IMR-90 (cell line): ENCODE data around the gene CDC42EP1. TPM values are rescaled to one million over a fixed set of nuclear protein-coding genes. Genes with fewer than 3 reads are reported as not detected.

Experiments
- ATAC-seq: fragments of 200-7000 bp; cut with Tn5 transposase; 2 replicates; pipeline ENCODE4 v1.9.1; 2020; ENCODE audit warnings: low read depth, mild to moderate bottlenecking, moderate library complexity
- BruUV-seq: library from RNA; stranded (reverse); fragments of 400-500 nt; replicated peaks from 2 replicates; lab custom pipeline; 2021; lab: Mats Ljungman, UMichigan
- CTCF ChIA-PET: fragments of 300-600 bp; formaldehyde crosslinking; extraction: SDS; loops from one replicate; lab custom pipeline; 2021; ENCODE audit warnings: antibody characterized with exemption; lab: Yijun Ruan, JAX
- POLR2A ChIA-PET: fragments of 300-600 bp; sonication (Branson Sonifier 250); formaldehyde crosslinking; loops from one replicate; lab custom pipeline; 2022; ENCODE audit warnings: antibody characterized with exemption; ENCODE audit not compliant: unreplicated experiment; lab: Charles Lee
- DNase-seq: peaks from one replicate; pipeline ENCODE4 v3.0.0; 2013
- H2AFZ ChIP-seq: replicated peaks from 2 replicates; pipeline ENCODE3; 2013; ENCODE audit warnings: low read length, mild to moderate bottlenecking; ENCODE audit not compliant: poor library complexity
- H2AK5ac ChIP-seq: 2 replicates; pipeline ENCODE4 v1.6.1; 2013; ENCODE audit warnings: low read depth, low read length, inconsistent platforms
- H2AK9ac ChIP-seq: replicated peaks from 2 replicates; pipeline ENCODE3; 2013; ENCODE audit warnings: mild to moderate bottlenecking, low read depth, low read length, moderate library complexity; ENCODE audit not compliant: poor library complexity
- H2BK120ac ChIP-seq: 2 replicates; pipeline ENCODE4 v1.6.1; 2013; ENCODE audit warnings: low read depth, low read length, inconsistent platforms
- H2BK15ac ChIP-seq: 3 replicates; pipeline ENCODE4 v1.6.1; 2013; ENCODE audit warnings: low read depth, low read length, inconsistent platforms
- H2BK20ac ChIP-seq: 2 replicates; pipeline ENCODE4 v1.6.1; 2013; ENCODE audit warnings: low read depth, mild to moderate bottlenecking, inconsistent platforms, low read length, moderate library complexity
- H2BK5ac ChIP-seq: 2 replicates; pipeline ENCODE4 v1.6.1; 2013; ENCODE audit warnings: mild to moderate bottlenecking, low read depth, low read length, inconsistent platforms; ENCODE audit not compliant: poor library complexity, severe bottlenecking
- H3K14ac ChIP-seq: replicated peaks from 2 replicates; pipeline ENCODE4 v1.6.1; 2013; ENCODE audit warnings: low read depth, low read length, inconsistent platforms
- H3K18ac ChIP-seq: 2 replicates; pipeline ENCODE4 v1.6.1; 2013; ENCODE audit warnings: low read depth, low read length, control low read depth
- H3K23ac ChIP-seq: 2 replicates; pipeline ENCODE4 v1.6.1; 2013; ENCODE audit warnings: low read depth, low read length, inconsistent platforms
- H3K27ac ChIP-seq: 2 replicates; pipeline ENCODE4 v1.5.1; 2013; ENCODE audit warnings: mild to moderate bottlenecking, control low read depth, low read length; ENCODE audit not compliant: insufficient read depth
- H3K27me3 ChIP-seq: 2 replicates; pipeline ENCODE4 v1.6.1; 2013; ENCODE audit warnings: low read length; ENCODE audit not compliant: control insufficient read depth, insufficient read depth
- H3K36me3 ChIP-seq: 2 replicates; pipeline ENCODE4 v1.6.1; 2013; ENCODE audit warnings: low read length, mixed read lengths; ENCODE audit not compliant: control insufficient read depth, insufficient read depth
- H3K4ac ChIP-seq: 2 replicates; pipeline ENCODE4 v1.6.1; 2013; ENCODE audit warnings: low read depth, low read length, inconsistent platforms
- H3K4me1 ChIP-seq: 2 replicates; pipeline ENCODE4 v1.6.1; 2013; ENCODE audit warnings: low read length, mixed read lengths; ENCODE audit not compliant: control insufficient read depth, insufficient read depth
- H3K4me2 ChIP-seq: 2 replicates; pipeline ENCODE4 v1.6.1; 2013; ENCODE audit warnings: low read depth, mild to moderate bottlenecking, control low read depth, low read length, moderate library complexity
- H3K4me3 ChIP-seq: 2 replicates; pipeline ENCODE4 v1.5.1; 2013; ENCODE audit warnings: low read depth, mild to moderate bottlenecking, control low read depth, low read length, moderate library complexity; ENCODE audit not compliant: insufficient read depth
- H3K56ac ChIP-seq: 2 replicates; pipeline ENCODE4 v1.6.1; 2013; ENCODE audit warnings: low read length, inconsistent platforms; ENCODE audit not compliant: insufficient read depth; ENCODE audit errors: extremely low read depth
- H3K79me1 ChIP-seq, 2 experiments: 2 replicates each; pipeline ENCODE4 v1.6.1; 2013; ENCODE audit warnings: low read length in 2 of 2, inconsistent platforms in 1 of 2, low read depth in 1 of 2
- H3K9ac ChIP-seq: 2 replicates; pipeline ENCODE4 v1.6.1; 2013; ENCODE audit warnings: low read depth, low read length, control low read depth
- H3K9me1 ChIP-seq: 2 replicates; pipeline ENCODE4 v1.6.1; 2013; ENCODE audit warnings: low read length, inconsistent platforms; ENCODE audit not compliant: insufficient read depth
- H3K9me3 ChIP-seq: 2 replicates; pipeline ENCODE4 v1.6.1; 2013; ENCODE audit warnings: low read length; ENCODE audit not compliant: control insufficient read depth, insufficient read depth
- H4K20me1 ChIP-seq: 2 replicates; pipeline ENCODE4 v1.6.1; 2013; ENCODE audit warnings: low read length, inconsistent platforms; ENCODE audit not compliant: insufficient read depth
- H4K5ac ChIP-seq: 2 replicates; pipeline ENCODE4 v1.6.1; 2013; ENCODE audit warnings: mild to moderate bottlenecking, low read depth, low read length, control low read depth
- H4K8ac ChIP-seq, 2 experiments: 2 replicates each; pipeline ENCODE4 v1.6.1; 2013; ENCODE audit warnings: low read depth in 2 of 2, low read length in 2 of 2, control low read depth in 1 of 2, inconsistent platforms in 1 of 2
- H4K91ac ChIP-seq: 2 replicates; pipeline ENCODE4 v1.6.1; 2013; ENCODE audit warnings: low read depth, low read length, inconsistent platforms; ENCODE audit not compliant: insufficient read depth
- BHLHE40 ChIP-seq: fragments of 150-350 bp; IDR thresholded peaks from 2 replicates; pipeline ENCODE4 v1.6.1; 2016; ENCODE audit warnings: mild to moderate bottlenecking, low read depth, low read length
- CEBPB ChIP-seq: IDR thresholded peaks from 2 replicates; pipeline ENCODE4 v1.6.1; 2012; ENCODE audit warnings: low read depth, low read length, improper control_type of control experiment
- CHD1 ChIP-seq: IDR thresholded peaks from 2 replicates; pipeline ENCODE4 v1.6.1; 2012; ENCODE audit warnings: low read depth, low read length, improper control_type of control experiment
- ELK1 ChIP-seq: fragments of 150-350 bp; IDR thresholded peaks from 2 replicates; pipeline ENCODE4 v1.6.1; 2016; ENCODE audit warnings: low read depth, mild to moderate bottlenecking, low read length, moderate library complexity, borderline replicate concordance
- FOS ChIP-seq: fragments of 150-350 bp; IDR thresholded peaks from 2 replicates; pipeline ENCODE4 v1.6.1; 2016; ENCODE audit warnings: low read depth, low read length
- MAZ ChIP-seq: IDR thresholded peaks from 2 replicates; pipeline ENCODE4 v1.6.1; 2012; ENCODE audit warnings: low read depth, mild to moderate bottlenecking, low read length, improper control_type of control experiment, moderate library complexity, borderline replicate concordance
- MXI1 ChIP-seq: IDR thresholded peaks from 2 replicates; pipeline ENCODE4 v1.6.1; 2012; ENCODE audit warnings: low read depth, mild to moderate bottlenecking, low read length, moderate library complexity, borderline replicate concordance
- NFE2L2 ChIP-seq: fragments of 150-350 bp; IDR thresholded peaks from 2 replicates; pipeline ENCODE4 v1.6.1; 2016; ENCODE audit warnings: low read depth, mild to moderate bottlenecking, low read length
- POLR2A ChIP-seq: IDR thresholded peaks from 2 replicates; pipeline ENCODE4 v1.6.1; 2012; ENCODE audit warnings: mild to moderate bottlenecking, low read depth, low read length
- RAD21 ChIP-seq: IDR thresholded peaks from 2 replicates; pipeline ENCODE4 v1.6.1; 2012; ENCODE audit warnings: low read length, improper control_type of control experiment
- RCOR1 ChIP-seq: IDR thresholded peaks from 2 replicates; pipeline ENCODE4 v1.6.1; 2012; ENCODE audit warnings: mild to moderate bottlenecking, low read length, improper control_type of control experiment; ENCODE audit not compliant: insufficient replicate concordance
- RFX5 ChIP-seq: IDR thresholded peaks from 2 replicates; pipeline ENCODE4 v1.8.0; 2012; ENCODE audit warnings: low read depth, mild to moderate bottlenecking, low read length, moderate library complexity
- SMC3 ChIP-seq: fragments of 150-350 bp; IDR thresholded peaks from 2 replicates; pipeline ENCODE4 v1.6.1; 2016; ENCODE audit warnings: low read depth, mild to moderate bottlenecking, antibody characterized with exemption, low read length, moderate library complexity
- WGBS, 2 experiments: methylation state at CpG; one replicate each; pipeline versions ENCODE4 v1.1.5 to v1.1.7; 2013; ENCODE audit warnings: missing lambda C conversion rate in 2 of 2; ENCODE audit not compliant: insufficient read length in 1 of 2; ENCODE audit errors: extremely low coverage in 2 of 2; 5-methylcytosine and 5-hydroxymethylcytosine counted together
- dilution Hi-C: fragments of 300-500 bp; cut with HindIII; formaldehyde crosslinking; loops from one replicate; pipeline ENCODE4 v1.14.3; 2018; ENCODE audit warnings: low sequenced_read_pairs; ENCODE audit not compliant: unreplicated experiment
- in situ Hi-C: fragments of 300-500 bp; cut with MboI; formaldehyde crosslinking; loops from 3 replicates; pipeline ENCODE4 v1.14.3; 2019; ENCODE audit warnings: low sequenced_read_pairs, inconsistent platforms, mixed read lengths
- intact Hi-C: fragments of 100-400 bp; cut with micrococcal nuclease; formaldehyde crosslinking; loops from 2 replicates; pipeline ENCODE4 v1.10.0; 2022
- polyA plus RNA-seq, 3 experiments: library from polyadenylated mRNA; depleted of rRNA; stranded (reverse); fragments of >200 nt; gene quantifications; 2 replicates each; pipeline ENCODE4 v1.2.3, GENCODE V29; 2012; ENCODE audit warnings: low replicate concordance in 1 of 3
- total RNA-seq: library from RNA; depleted of rRNA; stranded (reverse); fragments of >200 nt; gene quantifications from 2 replicates; pipeline ENCODE4 v1.2.3, GENCODE V29; 2012
- TF ChIP-seq, protein P1 (sequence below): fragments of 150-350 bp; IDR thresholded peaks from 2 replicates; pipeline ENCODE4 v1.6.1; 2017; ENCODE audit warnings: mild to moderate bottlenecking, antibody characterized with exemption, low read length, low read depth
- TF ChIP-seq, protein P2 (sequence below): conservative IDR thresholded peaks from 2 replicates; pipeline ENCODE4 v1.5.1; 2012; ENCODE audit warnings: mild to moderate bottlenecking, low read depth, low read length, improper control_type of control experiment

Gene CDC42EP1
- total and polyA plus RNA-seq, 2 of the 4 experiments (the other 2 are of a cell fraction) = 4.7 to 47.3 TPM

DNA sequence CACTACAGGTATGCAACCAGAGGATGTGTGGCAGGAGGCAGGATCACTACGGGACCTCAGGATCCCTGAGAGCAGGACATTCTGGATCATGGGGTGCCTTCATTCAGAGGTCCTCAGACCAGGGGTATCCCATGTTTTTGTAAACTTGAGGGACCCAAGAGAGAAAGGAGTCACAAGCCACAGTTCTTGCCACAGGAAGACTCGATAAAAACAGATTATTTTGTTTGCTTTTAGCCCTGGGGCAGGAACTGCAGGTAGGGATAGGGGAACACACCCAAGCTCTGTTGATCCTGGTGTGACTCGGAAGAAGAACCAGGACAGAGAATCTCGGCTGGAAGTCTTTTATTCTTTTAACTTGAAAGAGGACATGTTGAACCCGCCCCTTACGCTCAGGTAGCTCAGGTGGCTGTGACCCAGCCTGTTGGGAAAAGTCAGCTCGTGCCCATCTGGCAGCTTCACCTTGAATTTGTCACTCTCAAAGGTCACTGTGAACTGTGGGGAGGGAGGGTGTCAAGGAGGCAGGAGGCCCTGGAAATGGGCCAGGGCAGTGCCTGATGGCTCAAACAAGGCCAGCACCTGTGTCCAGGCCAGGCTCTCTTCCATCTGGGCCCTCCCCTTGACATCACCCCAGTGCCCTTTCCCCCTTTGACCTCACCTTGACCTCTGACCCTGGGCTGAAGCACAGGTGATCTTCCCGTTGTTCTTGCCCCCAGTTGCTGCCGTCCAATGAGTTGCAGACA, 9.8 kb downstream of the CDC42EP1 start:
- Histone ChIP-seq H3K9me1 (0 out of 2 replicates have a peak, but pooled peaks cover 6% of the 10 kb centered on the region), H2AFZ (no peak overlapping the region), H4K91ac (no peak overlapping the region), H3K27ac (no peak overlapping the region), H3K4ac (no peak overlapping the region), H3K14ac (no peak overlapping the region), H3K23ac (no peak overlapping the region), H3K56ac (no peak overlapping the region), H3K4me3 (no peak overlapping the region), H4K20me1 (peaks cover 70% of the 10 kb centered on the region), H4K5ac (no peak overlapping the region), H2BK20ac (no peak overlapping the region), H2BK15ac (no peak overlapping the region), H3K9me3 (no peaks in the 10 kb centered on the region), H2AK9ac (peak overlapping the region; percentile 19), H3K36me3 (peaks cover 43% of the 10 kb centered on the region), H2BK5ac (no peak overlapping the region), H3K4me2 (no peak overlapping the region), H3K4me1 (peaks cover 8% of the 10 kb centered on the region), H2BK120ac (no peak overlapping the region), H3K27me3 (no peaks in the 10 kb centered on the region), H3K18ac (no peak overlapping the region), H3K79me1 (peaks cover 28 to 69% of the 10 kb centered on the region in 2 experiments; a peak in 3 of 4 replicates), H3K9ac (no peak overlapping the region), H2AK5ac (no peak overlapping the region), H4K8ac (no peak overlapping the region)
- DNase-seq (no peak), ATAC-seq (no peak)
- WGBS, 2 experiments = 60% methylated on average over 5 of the region's 9 CpGs; no CpG with 5 or more reads in 1 of the 2 experiments
- dilution Hi-C loops = no loop called here
- intact Hi-C loops = no loop called here
- ChIA-PET CTCF (interaction anchor here (1.0 to 1.2 kb wide), 3 partner anchors 22 to 37 kb away, joined by 3 to 5 read pairs (median 3); no protein-coding TSS in a partner anchor), POLR2A (no interaction called here)
- BruUV-seq = no TSS peak
- in situ Hi-C loops = no loop called here
- TF ChIP-seq NFE2L2 (no peak), MAZ (no peak), FOS (no peak), RAD21 (no peak), ELK1 (no peak), CEBPB (no peak), SMC3 (no peak), MXI1 (no peak), RCOR1 (no peak), RFX5 (no peak), BHLHE40 (no peak), CHD1 (no peak), POLR2A (no peak)
- TF ChIP-seq, protein P1, sequence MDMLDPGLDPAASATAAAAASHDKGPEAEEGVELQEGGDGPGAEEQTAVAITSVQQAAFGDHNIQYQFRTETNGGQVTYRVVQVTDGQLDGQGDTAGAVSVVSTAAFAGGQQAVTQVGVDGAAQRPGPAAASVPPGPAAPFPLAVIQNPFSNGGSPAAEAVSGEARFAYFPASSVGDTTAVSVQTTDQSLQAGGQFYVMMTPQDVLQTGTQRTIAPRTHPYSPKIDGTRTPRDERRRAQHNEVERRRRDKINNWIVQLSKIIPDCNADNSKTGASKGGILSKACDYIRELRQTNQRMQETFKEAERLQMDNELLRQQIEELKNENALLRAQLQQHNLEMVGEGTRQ = no peak
- TF ChIP-seq, protein P2, sequence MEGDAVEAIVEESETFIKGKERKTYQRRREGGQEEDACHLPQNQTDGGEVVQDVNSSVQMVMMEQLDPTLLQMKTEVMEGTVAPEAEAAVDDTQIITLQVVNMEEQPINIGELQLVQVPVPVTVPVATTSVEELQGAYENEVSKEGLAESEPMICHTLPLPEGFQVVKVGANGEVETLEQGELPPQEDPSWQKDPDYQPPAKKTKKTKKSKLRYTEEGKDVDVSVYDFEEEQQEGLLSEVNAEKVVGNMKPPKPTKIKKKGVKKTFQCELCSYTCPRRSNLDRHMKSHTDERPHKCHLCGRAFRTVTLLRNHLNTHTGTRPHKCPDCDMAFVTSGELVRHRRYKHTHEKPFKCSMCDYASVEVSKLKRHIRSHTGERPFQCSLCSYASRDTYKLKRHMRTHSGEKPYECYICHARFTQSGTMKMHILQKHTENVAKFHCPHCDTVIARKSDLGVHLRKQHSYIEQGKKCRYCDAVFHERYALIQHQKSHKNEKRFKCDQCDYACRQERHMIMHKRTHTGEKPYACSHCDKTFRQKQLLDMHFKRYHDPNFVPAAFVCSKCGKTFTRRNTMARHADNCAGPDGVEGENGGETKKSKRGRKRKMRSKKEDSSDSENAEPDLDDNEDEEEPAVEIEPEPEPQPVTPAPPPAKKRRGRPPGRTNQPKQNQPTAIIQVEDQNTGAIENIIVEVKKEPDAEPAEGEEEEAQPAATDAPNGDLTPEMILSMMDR = no peak
